DLD1 (cell line): ENCODE data around the gene KRT17.

Experiments
- in situ Hi-C: cut with HindIII; loops from 2 replicates; pipeline ENCODE4 v1.10.0; 2017; ENCODE audit warnings: low sequenced_read_pairs

KRT17 gene

DNA sequence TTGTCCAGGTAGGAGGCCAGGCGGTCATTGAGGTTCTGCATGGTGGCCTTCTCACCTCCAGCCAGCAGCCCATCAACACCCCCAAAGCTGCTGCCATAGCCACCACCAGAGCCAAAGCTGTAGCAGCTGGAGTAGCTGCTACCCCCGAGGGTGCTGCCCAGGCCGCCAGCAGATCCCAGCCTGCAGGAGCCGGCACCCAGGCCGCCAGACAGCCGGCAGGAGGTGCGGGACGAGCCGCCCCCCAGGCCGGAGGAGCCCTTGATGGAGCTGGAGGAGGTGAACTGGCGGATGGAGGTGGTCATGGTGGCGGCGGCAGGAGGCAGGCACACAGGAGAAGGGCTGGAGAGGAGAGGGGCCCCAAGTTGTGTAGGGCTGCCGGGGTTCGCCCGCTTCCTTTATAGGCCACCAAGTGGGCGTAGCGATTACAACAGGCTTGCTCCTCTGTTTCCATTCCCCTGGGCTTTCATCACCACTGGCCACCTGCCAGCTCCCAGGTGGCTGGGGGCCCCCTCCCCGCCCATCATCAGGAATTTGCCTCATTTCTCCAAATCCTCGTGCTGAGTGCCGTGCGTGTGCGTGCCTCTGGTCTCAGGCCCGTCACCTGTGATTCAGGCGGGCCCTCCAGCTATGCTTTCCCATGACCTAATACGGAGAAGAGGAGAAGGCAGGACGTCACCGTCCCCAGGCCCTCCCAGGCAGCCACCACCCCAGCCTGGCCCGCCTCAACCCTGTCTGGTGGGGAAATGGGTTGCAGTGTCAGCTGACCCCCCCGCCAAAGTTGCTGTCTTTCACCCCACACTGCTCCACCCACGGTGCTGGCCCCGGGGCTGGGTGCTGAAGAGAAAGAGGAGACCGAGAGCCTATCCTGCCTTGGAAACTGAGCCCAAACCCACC, at the start of gene KRT17:
KRT17 (minus strand) TSS at position 368 of the 894 bp plus-strand sequence; CDS start at position 302, 66 bp downstream.
- in situ Hi-C loops, result no loop called here

DNA sequence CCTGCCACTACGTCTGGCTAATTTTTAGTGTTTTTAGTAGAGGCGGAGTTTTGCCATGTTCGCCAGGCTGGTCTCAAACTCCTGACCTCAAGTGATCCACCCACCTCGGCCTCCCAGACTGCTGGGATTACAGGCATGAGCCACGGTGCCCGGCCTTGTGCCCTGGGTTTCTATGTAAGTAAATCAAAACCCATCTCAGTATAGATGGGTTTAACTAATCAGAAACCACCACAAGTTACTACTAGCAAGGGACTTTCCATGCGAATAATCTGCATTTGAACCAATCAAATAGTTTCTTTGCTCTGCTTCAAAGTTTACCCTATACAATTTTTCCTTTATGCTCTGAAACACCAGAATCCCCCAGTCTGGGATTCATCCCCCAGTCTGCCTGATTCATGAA, 47.8 kb upstream of the KRT17 start:
- in situ Hi-C loops, result no loop called here

DNA sequence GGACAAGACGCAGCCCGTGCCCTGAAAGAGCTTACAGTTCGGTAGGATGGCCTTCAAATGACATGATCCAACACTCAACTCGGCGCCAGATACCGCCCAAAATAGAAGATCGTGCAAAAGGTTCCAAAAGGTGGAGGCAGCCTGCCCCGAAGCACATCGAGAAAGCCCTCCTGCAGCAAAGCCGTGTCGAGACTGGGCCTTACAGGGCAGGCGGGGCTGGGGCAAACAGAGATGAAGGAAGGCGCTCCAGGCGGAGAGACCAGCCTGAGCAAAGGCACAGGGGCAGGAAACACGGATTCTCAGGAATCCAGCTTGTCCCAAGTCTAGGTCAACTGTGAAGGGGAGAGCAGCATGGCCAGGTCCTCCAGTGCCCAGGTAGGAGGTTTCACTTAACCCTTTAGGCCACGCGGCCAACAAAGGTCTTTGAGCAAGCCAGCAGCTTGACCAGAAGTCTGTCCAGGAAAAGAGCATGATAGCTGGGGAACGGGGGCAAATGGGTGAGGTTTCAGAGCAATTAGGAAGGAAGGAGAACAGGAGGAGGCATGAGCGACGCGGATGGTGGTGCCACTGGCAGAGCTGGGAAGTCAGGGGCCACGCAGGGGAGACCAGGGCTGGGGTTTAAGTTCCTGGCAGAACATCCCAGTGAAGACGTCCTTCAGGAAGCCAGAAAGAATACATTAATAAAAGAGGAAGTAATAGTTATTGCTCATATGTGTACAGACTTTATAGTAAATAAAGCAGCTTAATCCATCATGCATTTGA, 43.1 kb upstream of the KRT17 start:
- in situ Hi-C loops, result no loop called here

DNA sequence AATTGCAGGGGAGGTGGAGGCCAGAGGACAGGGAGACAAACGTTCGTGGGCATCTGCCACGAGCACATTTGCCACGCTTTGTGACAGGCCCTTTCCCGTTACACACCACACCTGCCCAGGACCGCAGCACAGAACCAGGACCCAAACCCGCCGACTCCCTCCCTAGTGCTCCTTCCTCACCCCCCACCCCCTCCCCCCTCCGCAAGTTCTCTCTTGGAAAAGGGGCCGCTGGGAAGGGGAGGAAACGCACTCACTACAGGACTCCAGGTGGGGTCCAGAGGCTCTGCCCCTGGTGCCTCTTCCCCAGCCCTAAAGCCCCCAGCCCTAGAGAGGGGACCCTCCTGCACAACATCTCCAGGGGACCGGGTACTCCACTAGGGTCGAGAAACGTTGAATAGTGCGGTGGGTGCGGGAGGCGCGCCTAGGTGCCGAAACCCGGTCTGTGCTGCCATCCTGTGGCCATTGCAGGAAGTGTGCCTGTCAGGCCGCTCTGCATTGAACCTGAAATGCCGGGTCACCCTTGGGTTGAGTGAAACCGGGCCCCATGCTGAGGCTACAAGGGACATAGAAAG, 42.4 kb upstream of the KRT17 start:
- in situ Hi-C loops, result no loop called here

DNA sequence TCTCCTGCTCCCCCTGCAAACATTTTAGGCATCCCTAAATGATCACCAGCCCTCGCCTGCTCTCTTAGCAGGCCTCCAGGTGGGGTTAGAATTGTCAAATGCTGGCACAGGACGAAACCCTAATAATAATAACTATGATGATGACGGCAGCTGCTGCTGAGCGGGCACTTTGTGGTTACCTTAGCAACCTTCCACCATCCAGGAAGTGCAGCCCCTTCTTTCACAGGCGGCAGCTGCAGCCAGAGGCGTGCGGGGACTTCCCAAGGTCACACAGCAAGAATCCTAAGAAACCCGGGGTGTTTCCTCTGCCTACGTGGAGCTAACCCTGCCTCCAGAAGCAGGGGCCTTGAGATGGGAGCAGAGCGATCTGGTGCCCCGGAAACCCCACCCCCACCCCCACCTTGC, 41.9 kb upstream of the KRT17 start:
- in situ Hi-C loops, result no loop called here

DNA sequence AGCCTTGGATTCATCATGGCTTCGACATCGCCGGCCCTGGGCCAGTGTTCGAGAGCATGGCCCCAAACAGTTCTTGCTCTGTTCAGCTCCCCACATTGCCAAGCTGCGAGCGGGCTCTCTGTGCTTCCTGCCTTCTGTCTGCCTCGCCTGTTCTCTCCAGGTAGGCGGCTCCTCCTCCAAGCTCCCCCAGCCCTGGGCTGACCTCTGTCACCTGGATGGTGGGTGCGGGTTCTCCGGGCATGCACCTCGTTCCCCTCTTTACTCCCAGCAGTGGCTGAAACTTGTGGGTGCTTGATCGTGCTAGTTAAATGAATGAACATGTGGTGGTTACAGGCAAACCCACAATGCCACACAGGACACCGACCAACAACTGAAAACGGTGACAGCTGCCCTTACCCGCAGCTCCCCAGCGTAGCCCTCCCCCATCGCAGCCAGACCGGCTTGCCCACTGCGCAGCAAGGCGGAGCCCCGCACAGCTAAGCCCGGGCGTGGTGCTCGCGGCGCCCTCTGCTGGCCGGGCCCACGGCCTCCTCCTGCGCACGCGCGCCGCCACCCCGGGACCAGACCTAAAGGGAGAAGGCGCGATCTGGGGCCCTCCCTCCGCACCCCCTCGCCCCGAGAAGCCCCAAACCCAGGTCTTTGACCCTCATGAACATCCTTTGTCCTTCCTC, 41.3 kb upstream of the KRT17 start:
- in situ Hi-C loops, result no loop called here

DNA sequence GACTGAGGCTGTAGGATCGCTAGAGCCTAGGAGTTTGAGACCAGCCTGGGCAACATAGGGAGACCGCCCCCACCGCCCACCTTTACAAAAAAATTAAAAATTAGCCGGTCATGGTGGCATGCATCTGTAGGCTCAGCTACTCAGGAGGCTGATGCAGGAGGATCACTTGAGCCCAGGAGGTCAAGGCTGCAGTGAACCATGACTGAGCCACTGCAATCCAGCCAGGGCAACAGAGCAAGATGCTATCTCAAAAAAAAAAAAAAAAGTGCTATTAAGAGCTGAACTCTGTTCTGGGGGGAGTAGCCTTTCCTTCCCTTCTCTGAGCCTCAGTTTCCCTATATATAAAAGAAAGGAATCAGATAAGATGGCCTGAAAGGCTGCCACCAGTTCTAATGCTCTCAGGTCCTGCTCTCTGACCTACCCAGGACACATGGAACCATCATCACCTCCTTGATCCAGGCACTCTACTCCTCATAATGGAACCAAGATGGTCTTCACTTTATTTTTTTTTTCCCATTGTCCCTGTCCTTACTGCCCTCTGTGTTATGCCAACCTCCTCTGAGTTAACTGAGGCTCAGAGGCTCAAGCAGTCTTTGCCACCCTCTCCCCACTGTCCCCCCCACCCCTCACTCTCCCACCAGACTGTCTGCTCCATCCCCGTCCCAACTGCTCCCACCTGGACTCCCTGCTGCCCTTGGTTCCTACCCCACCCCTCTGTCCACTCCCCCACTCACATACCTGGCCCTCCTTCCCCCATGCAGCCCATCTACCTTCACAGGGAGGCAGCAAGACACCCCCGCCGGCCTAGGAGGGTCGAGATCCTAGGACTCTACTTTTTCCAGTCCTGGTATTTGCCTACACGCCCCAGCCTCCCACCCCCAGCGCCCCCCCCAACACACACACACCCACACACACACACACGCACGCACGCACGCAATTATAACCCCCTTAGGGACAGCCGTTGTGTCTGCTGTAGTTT, 40.5 kb upstream of the KRT17 start:
- in situ Hi-C loops, result no loop called here

DNA sequence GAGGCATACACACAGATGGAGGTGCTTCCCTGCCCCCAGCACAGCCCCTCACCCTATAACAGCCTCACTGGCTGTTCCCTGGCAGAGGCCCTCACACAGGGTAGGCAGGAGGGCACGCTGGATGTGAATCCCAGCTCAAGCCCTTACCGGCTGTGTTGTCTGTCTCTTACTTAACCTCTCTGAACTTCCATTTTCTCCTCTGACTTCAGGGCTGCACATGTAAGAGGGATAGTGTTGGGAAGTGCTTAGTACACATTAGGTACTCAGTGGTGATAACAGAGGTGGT, 39.7 kb upstream of the KRT17 start:
- in situ Hi-C loops, result no loop called here

DNA sequence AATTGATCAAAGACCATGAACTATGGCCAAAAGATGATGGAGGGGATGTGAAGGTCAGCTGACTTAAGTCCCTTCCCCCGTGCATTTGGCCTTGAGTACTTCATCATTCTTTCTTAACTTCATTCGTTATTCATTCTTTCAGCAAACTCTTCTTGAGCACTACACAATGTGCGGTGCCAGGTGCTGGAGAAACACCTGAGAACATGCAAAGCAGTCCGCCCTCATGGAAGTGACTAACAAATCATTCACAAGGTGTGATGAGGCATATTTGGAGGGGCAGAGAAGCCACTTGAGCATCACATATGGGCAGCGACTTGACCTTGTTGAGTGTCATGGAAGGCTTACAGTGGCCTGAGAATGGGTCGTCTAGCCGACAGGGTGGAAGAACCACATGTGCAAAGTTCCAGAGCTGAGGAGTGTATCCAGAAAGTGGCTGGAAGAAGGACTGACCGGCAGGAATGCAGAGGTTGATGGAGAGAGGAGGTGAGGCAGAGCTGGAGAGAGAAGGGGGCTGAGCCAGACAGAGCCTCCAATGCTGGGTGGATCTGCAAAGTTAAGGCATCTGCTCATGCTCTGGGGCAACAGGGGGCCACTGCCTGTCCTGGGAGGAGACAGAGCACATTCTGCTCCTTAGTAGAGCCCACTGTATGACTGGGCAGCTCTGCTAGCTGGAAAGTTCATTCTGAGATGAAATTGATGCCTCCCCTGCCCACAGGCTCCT, 39.2 kb upstream of the KRT17 start:
- in situ Hi-C loops, result no loop called here

DNA sequence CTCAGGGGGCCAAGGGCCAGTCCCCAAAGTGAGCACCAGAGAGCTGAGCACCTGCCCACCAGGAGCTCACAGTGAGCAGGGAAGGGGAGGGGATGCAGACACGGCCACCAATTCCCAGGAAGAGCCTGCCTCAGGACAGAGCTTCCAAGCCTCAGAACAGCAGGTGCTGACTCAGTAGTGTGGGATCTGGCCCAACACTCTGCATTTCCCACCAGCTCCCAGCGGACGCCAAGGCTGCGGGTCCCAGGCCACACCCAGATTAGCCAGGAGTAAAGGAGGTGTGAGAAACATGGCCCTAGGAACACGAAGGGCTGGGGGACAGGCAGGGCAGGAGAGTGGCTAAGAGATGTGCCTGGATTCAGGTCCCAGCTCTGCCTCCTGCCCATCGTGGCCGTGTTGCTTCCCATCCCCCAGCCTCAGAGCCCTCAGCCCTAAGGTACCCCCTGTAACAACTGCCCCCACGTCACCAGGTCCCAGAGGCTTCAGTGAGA, 35.9 kb upstream of the KRT17 start:
- in situ Hi-C loops, result no loop called here

DNA sequence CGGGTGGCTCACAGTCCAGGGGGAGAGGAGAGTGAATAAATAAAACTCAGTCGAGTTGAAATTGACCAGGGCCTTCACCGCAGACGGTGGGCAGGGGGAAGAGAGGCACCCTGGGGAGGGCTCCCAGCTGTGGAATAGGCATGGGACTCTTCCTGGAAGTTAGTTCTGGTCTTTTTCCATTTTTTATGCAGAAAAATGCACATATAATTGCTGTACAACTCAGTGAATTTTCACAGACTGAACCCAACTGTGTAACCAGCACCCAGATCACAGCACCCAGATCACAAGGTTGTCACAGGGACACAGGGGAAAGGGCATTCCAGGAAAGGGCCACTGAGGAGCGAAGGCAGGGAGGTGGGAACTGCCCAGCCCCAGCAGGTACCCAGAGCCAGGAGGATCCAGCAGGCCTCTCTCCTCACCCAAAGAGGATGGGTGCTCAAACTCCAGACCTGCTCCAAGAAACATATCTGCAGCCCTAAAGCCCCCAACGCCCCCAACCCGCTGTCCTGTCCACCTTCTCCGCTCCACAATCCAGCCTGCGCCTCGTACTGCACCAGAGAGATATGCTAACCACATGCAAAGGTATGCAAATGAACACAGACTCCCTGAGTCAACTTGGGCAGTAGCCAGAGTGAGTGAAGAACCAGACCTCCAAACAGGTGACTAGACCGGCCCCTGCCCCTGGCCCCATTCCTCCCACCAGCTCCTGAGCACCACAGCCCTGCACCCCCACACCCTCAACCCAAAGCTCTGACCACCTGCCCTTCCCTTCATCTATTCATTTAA, 35.2 kb upstream of the KRT17 start:
- in situ Hi-C loops, result no loop called here

DNA sequence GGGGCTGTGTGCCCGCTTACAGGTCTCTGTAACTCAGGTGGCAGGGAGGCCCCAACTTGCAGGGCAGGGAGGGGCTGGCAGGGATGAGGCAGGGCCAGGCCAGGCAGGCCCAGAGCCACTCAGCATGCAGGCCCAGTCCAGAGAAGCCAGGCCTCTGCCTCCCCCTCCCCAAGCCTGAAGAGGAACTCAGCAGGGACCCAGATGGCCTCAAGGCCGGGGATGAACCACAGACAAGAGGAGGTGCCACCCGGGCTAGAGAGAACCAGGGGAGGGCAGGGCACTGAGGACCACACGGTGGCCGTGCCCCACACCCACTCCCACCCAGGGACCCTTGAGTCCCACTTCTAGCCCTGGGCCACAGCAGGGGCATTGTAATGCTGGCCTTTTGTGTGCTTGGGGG, 34.5 kb upstream of the KRT17 start:
- in situ Hi-C loops, result no loop called here

DNA sequence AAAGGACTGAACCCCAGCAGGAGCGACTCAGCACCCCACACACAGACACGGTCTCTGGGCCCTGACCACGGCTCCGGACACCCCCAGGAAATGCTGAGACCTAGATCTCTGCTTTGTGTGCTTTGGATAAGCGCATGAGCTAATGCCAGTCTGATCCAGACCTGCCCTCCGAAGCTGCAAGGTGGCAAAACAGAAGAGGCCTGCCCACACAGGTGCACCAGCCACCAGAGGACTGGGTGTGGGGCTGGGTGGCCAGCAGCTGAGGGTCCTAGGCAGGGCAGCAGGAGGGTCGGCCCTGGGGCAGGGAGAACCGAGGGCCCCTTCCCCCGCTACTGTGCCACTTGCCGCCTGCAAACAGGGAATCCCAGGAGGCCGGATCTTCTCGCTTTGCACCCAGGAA, 33.6 kb upstream of the KRT17 start:
- in situ Hi-C loops, result no loop called here

DNA sequence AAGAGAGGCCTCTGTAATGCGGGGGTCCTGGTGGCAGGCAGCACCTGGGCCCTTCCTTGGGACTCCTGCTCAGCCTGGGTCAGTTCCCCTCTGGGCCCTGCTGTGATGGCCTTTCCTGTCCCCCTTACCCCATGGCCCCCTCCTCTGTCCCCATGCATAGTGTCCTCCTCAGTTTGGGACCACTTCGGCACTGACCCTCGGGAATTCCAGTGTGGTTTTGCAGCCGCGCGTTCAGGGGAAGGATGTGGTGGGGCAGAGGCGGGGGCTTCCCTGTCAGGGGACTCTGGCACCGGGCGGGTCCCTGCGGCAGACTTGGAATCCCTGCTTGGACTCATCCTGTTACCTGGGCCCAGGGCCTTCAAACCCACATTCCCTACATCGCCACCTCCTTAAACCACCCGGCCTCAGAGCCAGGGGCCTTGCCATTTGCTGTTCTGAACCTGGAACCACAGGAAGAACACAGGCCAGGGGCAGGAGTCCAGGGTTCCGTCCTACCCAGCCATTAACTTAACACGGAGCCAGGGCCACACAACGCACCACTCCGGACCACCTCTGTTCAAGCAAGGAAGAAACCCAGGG, 32.9 kb upstream of the KRT17 start:
- in situ Hi-C loops, result no loop called here

DNA sequence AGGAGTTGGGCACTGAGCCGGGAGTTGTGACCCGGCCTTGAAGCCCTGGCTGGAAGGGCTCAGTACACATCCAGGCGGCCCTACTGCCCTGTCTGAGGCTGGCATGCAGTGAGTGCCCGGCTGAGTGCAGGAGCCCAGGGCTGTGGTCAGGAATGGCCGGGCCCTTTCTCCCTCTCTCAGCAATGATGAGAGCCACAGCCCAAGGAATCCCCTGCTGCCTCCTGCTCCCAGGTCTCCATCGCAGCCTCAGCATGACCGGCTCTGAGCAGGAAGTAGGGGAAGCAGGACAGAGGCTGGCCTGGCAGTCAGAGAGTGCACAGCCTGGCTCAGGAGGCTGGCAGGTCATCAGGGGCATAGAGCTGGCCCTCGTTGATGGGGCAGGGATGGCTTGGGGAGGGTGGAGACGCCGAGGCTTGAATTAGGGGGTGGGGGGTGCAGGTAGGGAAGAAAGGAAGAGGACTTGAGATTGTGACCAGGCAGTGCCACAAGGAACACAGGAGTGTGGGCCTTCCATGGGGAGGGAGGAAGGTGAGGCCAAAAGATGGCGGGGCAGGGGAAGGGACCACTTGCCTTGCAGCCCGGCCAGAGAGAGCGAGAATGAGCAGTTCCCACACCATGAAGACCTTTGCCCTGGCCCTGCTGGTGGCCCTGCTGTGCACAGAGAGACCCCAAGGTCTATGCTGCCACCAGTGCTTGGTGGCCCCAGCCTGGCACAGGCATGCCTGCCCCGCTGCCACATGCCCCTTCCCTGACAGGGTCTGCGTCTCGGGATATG, 32.1 kb upstream of the KRT17 start:
- in situ Hi-C loops, result no loop called here

DNA sequence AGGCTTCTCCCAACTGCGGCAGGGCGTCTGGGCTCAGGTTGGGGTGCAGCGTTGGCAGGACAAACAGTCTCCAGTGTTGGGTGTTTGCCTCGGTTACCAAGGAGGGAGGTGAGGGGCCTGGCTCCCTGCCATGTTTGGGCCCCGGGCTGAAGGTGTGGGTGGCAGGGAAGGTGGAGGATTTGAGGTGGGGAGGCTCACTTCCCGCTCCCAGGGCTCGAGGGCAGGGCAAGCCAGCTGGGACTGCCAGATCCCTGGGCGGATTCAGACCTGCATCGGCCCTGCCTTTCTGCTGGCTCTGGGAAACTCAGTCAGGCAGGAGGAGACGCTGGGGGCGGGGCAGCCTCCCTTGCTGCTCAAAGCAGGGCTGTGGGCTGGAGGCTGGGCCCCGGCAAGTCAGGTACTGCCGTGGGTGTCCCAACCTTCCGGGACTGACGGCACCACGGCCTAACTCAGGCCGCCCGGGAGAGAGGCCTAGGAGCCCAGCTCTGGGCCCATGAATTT, 31.3 kb upstream of the KRT17 start:
- in situ Hi-C loops, result no loop called here
